GM18867 (cell line): ENCODE measurements around the gene MGAT4A.

Experiments used
- ATAC-seq: cut with Tn5 transposase; IDR thresholded peaks from one replicate; pipeline ENCODE4 v1.9.1; 2021; ENCODE audit warnings: mild to moderate bottlenecking, moderate library complexity; ENCODE audit not compliant: unreplicated experiment

MGAT4A gene

GRCh38 chr2:98579926-98580325 lies 151.0 kb downstream of the MGAT4A start:
- ATAC-seq = no peak

DNA sequence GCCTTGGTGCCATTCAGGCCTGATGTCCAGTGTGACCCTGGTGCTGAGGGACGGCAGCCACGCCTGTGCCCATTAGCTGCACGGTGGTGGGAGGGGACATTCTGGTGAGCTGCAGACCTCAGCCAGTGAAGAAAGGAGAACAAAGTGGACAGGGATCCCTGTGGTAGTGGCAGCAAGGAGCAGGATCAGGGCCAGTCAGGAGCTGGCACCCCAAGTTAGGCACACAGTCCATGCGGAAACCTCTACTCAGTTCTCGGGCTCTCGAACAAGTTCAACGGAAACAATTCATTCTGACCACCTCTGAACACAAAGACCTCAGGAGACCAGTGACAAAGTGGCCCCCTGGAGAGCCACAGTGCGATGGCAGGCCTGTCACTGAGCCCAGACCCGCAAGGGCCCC lies 152.7 kb downstream of the MGAT4A start:
- ATAC-seq = no peak

DNA sequence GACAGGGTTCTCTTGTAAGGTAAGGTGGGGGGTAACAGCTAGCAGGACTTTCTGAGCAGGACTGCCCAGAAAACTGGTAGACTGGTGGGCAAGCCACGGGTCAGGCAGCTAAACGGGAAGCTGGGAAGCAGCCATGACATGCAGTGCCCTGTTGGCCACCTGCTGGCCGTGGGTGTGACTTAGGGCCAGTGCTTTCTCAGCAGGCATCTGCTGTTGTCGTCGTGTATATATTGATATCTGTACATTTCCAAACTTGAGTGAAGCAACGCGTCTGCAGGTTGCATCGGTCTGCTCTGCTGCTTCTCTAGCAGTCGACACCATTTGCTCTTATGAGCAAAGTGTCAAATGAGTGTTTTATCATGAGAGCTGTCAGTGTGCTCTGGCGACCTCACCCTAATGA lies 153.6 kb downstream of the MGAT4A start:
- ATAC-seq = no peak

GRCh38 chr2:98576666-98577312 lies 154.1 kb downstream of the MGAT4A start:
- ATAC-seq = no peak

DNA sequence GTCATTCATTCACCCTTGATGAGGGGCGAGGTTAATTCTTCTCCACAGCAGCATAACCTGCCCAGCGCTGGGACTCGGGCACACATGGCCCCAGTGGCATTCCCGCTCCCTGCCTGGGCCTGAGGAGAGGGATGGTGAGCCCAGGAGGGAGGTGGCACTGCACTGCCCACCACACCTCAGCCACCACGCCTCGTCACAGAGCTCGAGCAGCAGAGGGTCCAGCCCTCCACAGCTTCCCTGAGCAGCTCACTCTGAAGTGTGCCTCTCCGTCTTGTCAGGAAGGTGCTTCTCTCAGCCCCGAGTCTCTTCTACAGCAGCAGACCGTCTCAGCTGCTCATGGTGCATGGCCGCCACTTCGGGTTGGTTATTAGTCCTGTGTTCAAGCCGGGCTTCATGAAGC lies 157.5 kb downstream of the MGAT4A start:
- ATAC-seq = no peak

GRCh38 chr2:98572676-98573075 lies 158.3 kb downstream of the MGAT4A start:
- ATAC-seq = no peak

DNA sequence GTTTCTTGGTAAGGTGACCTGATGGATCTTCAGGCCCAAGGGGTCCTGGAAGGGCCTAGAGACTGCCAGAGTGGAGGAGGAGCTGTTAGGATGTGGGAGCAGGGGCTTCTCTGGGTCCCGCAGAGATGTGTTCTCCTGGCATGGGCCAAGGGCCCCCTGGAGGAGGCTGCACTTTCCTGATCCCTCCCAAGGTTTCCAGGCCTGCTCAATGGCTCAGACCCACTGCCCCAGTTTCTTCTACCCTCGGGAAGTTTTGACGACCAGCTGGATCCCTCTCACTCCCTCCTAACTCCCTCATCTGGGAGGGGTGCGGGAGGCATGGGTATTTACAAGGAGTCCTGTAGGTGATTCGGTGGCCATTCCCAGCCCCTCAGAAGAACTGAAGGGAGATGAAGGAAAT lies 158.7 kb downstream of the MGAT4A start:
- no peak for ATAC-seq

DNA sequence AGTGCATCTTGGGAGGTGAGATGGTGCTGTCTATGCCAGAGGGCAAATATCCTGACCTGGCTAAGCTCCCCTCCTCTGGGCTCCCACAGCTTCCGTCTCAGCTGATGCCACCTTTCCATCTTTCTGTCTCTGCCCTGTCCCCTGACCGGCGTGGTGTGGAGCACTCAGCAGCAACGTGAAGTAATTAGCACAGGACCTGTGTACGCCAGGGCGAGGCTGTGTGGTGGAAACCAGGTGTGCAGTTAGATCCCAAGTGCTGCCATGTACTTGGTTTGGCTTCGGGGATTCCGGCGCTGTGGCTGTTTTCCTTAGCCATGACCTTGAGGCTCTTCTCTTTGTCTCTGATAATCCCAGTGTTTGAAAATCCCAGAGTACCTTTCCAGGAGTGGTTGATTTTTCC lies 159.1 kb downstream of the MGAT4A start:
- ATAC-seq = no peak

DNA sequence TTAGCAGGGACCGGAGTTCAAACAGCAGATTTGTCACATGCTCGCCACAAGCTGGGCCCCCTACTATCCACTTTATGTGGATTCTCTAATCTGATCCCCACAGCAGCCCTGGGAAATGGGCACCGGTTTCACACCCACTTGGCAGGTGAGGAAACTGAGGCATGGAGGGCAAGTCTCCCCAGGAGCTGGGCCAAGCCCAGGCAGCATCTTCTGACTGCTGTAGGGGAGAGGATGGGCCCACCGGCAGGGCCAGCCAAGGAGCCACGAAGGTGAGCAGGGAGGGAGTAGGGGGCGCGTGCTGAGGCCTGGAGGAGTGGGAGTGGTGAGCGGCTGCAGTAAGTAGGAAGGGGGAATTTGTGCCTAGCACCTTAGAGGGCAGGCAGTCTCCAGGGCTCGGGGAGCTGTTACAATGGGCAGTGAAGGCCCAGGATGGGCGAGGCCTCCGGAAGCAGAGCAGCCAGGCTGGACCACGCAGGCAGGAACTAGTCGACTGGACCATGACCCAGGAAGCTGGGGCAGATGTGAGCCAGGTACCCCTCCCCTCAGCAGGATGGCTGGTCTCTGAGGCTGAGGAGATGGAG lies 159.7 kb downstream of the MGAT4A start:
- ATAC-seq = no peak

- no peak for ATAC-seq
These were observed 160.6 kb downstream of the MGAT4A start for GRCh38 chr2:98570356-98570755.

DNA sequence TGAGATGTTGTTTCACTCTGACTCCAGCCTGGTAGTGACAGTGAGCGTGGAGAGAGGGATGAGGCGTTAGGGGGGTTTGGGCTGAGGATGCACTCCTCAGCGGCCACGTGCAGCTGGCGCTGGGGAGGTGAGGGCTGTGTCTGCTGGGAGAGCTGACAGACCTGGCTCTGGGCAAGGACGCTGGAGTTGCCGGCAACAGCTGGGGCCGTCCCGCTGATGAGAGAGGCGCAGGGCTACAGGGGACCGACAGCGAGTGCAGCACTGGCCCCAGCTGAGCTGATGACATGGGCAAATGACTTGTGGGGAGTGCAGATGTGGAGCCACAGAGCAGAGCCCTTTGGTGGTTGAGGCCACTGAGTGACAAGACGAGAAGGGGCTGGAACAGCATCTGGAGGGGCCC lies 161.0 kb downstream of the MGAT4A start:
- no peak for ATAC-seq

GRCh38 chr2:98569197-98569793 lies 161.6 kb downstream of the MGAT4A start:
- no peak for ATAC-seq
